ENCODE results near the gene RNF217.
"Not testable (repeated sequence)": the region's sequence is repeated elsewhere in the genome, so short reads cannot be mapped to it uniquely, and the experiment has no call there.

Gene RNF217

DNA sequence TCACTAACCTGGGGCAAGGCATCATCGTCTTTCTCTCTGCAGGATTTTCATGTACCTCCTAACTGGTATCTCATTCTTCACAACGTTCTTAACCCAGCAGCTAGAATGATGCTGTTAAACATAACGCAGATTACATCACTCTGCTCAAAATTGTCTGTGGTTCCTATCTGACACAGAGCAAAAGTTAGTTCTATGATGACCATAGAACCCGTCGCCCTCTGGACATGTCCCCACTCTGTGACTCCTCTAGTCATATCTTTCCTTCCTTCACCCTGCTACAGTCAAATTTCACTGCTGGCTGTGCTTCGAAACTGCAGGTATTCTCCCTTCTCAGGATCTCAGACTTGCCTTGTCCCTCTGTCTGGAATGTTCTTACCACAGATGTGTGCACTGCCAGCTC, 103.9 kb downstream of the RNF217 start:
- no peak for DNase-seq

DNA sequence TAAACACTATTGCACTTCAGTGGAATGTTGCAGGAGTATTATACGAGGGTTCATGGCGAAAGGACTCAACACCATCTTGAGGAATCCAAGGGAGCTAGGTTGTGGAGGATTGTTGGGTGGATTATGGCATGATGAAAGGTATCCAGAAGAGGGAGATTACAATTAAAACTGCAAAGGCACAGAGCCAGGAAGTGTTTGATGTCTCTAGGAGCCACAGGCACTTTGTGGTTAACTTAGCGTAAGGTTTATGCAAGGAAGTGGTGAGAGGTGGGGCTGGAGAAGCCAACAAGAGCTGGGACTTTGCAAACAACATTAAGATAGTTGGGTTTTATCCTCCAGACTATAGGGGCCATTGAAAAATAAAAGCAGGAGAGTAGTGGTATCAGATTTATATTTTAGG, 104.7 kb downstream of the RNF217 start:
- no peak for DNase-seq

- no peak for DNase-seq
Observed at GRCh38 chr6:125067552-125067951, 105.3 kb downstream of the RNF217 start.

DNA sequence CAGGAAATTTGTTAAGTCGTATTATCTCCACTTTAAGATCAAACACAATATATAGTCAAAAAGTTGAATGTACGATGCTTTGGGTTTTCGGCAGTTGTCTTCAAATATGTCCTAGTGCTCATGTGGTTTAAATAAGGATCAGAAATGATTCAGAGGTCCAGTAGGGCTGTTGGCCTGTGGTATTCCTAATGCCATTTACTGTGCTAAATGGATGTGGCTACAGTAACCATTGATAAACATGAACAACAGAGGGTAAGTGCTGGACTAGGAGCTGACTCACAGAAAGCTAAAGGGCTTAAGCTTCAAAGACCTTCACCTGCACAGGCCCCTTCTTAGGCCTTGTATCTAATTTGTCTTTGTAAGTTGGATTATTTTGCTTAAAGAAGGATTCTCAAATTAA, 110.8 kb downstream of the RNF217 start:
- DNase-seq, result no peak

- DNase-seq, result no peak
Observed at GRCh38 chr6:125074120-125074519, 111.9 kb downstream of the RNF217 start.

- not testable (repeated sequence) for DNase-seq
Observed at GRCh38 chr6:125075073-125075472, 112.8 kb downstream of the RNF217 start.

DNA sequence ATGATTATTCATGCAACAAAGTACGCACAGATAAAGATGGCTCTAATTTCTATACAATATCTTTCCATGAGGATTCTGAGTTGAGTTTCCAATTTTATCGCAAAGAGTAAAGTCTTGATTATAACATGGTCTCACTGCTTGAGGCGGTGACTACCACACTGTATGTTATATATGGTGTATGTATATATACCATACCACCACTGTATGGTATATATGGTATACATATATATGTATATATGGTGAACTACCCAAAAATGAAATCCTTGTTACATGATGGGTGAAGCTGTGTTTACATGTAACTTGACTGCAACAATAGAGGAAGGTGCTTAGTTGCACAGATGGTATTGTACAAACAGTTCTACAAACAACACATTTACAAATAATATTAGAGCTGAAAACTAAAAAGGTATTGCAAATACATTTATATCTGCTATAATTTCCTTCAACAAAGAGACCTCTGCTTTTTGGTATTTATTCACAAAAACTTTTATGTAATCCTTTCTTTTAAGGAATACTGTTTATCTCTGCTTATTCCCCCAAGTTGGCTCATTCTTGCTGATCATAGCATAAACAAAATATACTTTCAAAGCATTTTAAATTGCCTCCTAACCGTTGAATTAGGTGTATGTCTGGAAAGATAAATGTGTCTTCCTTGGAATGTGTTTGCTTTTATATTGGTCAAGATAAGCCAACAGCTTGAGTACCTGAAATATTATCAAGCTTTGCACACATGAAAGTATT, 113.7 kb downstream of the RNF217 start:
- DNase-seq, result no peak

GRCh38 chr6:125076482-125076742, 114.2 kb downstream of the RNF217 start:
- no peak for DNase-seq

GRCh38 chr6:125077453-125077852, 115.2 kb downstream of the RNF217 start:
- DNase-seq, result no peak

DNA sequence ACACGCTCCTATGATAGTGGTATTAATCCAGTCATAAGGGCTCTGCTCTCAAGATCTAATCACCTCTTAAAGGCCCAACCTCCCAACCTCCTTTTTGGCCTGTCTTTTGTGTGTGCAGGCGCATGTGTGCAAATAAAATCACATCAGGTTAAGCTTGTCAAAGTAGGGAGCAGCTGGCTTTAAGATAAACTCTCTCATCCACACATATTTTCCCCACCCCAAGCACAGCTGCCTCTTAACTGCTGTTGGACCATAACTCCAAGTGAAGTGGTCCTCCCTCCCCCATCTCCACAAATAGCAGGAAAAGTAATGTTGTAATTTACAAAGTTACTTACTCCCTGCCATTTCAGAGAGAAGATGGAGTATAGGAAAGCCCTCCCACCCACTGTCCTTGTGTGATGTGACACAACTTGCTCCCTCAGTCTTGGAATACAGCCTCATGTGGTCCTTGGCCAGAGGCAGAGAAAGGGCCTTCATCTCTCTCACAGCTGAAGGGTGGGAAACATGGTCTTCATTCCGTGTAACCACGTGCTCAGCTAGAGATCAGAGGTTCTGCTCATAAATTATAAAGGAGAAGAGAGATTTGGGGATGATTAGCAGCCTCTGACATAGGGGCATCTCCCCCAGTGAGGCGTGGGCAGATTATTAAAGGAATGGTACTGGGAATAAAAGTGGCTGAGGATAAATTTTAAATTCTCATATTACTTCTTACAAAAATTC, 116.5 kb downstream of the RNF217 start:
- no peak for DNase-seq

DNA sequence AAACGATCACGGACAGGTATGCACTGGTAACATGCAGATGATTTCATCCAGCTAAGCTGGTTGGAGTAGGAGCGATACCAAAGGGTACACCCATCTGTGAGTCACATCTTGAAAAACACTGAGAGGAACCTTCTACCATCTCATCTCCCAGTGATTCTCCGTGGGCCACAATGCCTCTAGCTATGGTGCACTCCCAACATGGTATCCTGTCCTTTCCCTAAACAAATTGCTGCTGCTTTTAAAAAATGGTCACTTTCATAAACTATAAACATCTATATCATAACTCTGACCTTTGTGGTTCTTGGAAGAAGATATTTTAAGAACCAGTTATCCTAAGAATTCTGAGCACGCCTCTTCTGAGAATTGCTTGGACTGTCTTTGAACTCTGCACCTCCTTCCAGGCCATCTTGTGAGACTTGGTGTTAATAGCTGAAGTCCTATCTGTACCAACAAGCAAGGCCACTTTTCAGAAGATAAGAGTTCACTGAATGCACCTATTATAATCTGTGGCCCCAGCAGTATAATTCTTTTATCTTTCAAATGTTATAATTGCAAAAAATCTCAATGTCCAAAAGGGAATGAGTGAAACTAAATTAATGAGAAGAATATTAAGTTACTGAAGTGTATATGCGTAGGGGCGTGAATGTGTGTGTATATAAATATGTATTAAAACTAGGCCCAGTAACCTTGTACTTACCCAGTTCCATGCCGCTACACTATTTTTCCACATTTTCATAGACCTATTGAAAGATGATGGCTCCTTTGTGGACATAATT, 120.9 kb downstream of the RNF217 start:
- no peak for DNase-seq

GRCh38 chr6:125083684-125083990, 121.4 kb downstream of the RNF217 start:
- no peak for DNase-seq

- DNase-seq, result no peak
Observed at GRCh38 chr6:125086716-125087115, 124.5 kb downstream of the RNF217 start.

GRCh38 chr6:125088963-125089362, 126.7 kb downstream of the RNF217 start:
- DNase-seq, result no peak

GRCh38 chr6:125094563-125094962, 132.3 kb downstream of the RNF217 start:
- DNase-seq, result no peak

DNA sequence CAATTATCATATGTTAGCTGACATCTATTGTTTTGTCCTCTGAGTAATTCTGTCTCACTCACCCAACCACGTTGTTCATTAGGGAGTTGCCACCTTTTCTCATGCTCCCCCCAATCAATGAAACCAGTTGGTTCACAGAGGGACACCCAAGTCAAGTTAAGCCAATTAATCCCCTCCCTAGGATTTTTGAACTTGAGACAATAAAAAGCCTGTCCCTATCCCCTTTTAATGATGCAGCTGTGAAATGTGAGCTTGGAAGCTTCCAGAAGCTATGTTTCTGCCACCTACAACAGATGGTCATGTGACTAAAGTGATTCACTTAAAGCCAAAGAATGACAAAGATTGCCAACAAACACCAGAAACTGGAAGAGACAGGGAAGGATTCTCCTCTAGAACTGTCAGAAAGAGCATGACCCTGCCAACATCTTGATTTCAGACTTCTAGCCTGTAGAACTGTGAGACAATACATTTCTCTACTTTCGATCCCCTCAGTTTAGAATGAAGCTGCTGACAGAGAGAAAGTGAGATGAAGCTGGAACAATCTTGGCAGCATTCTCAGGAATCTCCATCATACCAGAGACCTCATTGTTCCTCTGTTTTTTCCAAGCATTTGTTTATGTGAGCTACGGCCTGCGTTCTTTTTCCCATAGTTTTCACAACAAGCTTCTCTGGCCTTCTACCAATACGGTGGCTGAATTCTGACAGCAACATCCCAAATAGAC, 133.5 kb downstream of the RNF217 start:
- DNase-seq, result no peak

DNA sequence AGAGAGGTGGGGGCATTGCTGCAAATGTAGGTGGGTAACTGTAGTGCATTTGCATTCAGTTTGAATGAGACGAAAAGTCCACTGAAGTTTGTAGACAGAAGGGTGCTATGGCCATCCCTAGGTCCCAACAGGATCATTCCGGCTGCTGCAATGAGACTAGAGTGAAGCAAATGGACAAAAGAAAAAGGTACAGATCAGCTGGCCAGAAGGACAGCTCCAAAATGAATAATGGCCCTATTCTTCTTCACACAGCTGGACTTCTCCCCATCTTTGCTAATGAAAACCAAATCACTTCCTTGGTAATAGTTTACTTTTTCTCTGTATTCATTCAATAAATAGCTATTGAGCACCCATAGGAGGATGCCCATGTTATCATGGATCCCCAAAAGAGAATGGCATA, 134.9 kb downstream of the RNF217 start:
- DNase-seq, result no peak

DNA sequence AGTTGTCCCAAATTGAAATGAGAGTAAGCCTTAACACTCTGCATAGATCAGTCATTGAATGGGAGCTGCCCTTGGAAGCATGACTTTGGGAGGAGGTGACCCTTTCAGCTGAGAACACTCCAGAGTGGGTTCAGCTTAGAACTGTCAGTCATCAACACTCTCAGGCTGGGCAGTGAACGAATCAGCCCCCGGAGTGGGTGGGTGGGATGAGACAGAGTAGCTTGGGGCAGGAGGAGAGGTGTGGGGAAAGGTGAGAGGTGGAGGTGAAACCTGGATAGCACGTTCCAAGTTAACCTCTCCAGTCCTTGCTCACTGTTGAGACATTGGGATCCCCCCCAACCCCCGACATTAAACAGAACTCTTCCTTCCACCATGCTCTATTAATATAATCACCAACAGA, 136.0 kb downstream of the RNF217 start:
- no peak for DNase-seq

- no peak for DNase-seq
Observed at GRCh38 chr6:125099211-125100073, 137.2 kb downstream of the RNF217 start.

- no peak for DNase-seq
Observed at GRCh38 chr6:125100074-125100652, 137.9 kb downstream of the RNF217 start.

- no peak for DNase-seq
Observed at GRCh38 chr6:125101128-125101527, 138.9 kb downstream of the RNF217 start.

DNA sequence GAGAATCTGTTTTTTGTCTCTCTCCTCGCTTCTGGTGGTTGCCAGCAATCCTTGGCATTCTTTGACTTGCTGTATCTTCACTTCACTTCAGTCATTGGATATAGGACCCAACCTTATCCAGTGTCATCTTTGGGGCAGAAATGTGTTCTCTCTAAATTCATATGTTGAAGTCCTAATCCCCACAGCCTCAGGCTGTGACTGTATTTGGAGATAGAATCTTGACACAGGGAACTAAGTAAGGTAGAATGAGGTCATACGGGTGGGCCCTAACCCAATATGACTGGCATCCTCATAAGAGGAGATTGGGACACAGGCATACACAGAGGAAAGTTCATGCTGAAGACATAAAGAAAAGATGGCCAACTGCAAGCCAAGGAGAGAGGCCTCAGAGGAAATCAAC, 139.4 kb downstream of the RNF217 start:
- no peak for DNase-seq

Data from T1000 (cell line).